Endodermal cell (in vitro differentiated cells): Measurements from ENCODE around the gene SOWAHD. TPM values are rescaled to one million over a fixed set of nuclear protein-coding genes. Genes with fewer than 3 reads are reported as not detected.

Experiments used
- DNase-seq: peaks from one replicate; pipeline ENCODE4 v3.0.0-alpha.2; 2017
- H3K27ac ChIP-seq: 2 replicates; pipeline ENCODE4 v1.5.1; 2013; ENCODE audit warnings: mild to moderate bottlenecking, low read depth, low read length, moderate library complexity
- H3K27me3 ChIP-seq: 2 replicates; pipeline ENCODE4 v1.6.1; 2013; ENCODE audit warnings: mild to moderate bottlenecking, low read length, moderate library complexity; ENCODE audit not compliant: insufficient read depth, control insufficient read depth, poor library complexity, severe bottlenecking
- H3K36me3 ChIP-seq: 2 replicates; pipeline ENCODE4 v1.7.0; 2013; ENCODE audit warnings: mild to moderate bottlenecking, low read length, moderate library complexity; ENCODE audit not compliant: control insufficient read depth, insufficient read depth
- H3K4me1 ChIP-seq: one replicate; pipeline ENCODE4 v1.7.0; 2013; ENCODE audit warnings: low read length; ENCODE audit not compliant: control insufficient read depth, insufficient read depth
- H3K4me3 ChIP-seq: 2 replicates; pipeline ENCODE4 v1.5.1; 2013; ENCODE audit warnings: mild to moderate bottlenecking, low read length, moderate library complexity
- H3K9ac ChIP-seq: 2 replicates; pipeline ENCODE4 v1.6.1; 2013; ENCODE audit warnings: mild to moderate bottlenecking, low read length, moderate library complexity; ENCODE audit not compliant: poor library complexity, severe bottlenecking; ENCODE audit errors: extremely low read depth
- H3K9me3 ChIP-seq: 2 replicates; pipeline ENCODE4 v1.6.1; 2013; ENCODE audit warnings: mild to moderate bottlenecking, low read length, moderate library complexity; ENCODE audit not compliant: control insufficient read depth
- H3K27ac Mint-ChIP-seq: 2 replicates; pipeline ENCODE4 v1.8.0; 2020; ENCODE audit warnings: mixed read lengths
- H3K27me3 Mint-ChIP-seq: 2 replicates; pipeline ENCODE4 v1.8.0; 2021; ENCODE audit warnings: mild to moderate bottlenecking, mixed read lengths; ENCODE audit not compliant: insufficient read depth
- H3K36me3 Mint-ChIP-seq: 2 replicates; pipeline ENCODE4 v1.8.0; 2020; ENCODE audit warnings: low read depth, mixed read lengths
- H3K4me1 Mint-ChIP-seq: 2 replicates; pipeline ENCODE4 v1.8.0; 2020; ENCODE audit warnings: mixed read lengths
- H3K4me3 Mint-ChIP-seq: 2 replicates; pipeline ENCODE4 v1.8.0; 2020; ENCODE audit warnings: mild to moderate bottlenecking, moderate library complexity, mixed read lengths
- H3K9me3 Mint-ChIP-seq: 2 replicates; pipeline ENCODE4 v1.8.0; 2020; ENCODE audit warnings: mild to moderate bottlenecking, mixed read lengths
- WGBS, 2 experiments: methylation state at CpG; one replicate each; pipeline versions ENCODE4 v1.1.5 to v1.1.7; 2013; ENCODE audit warnings: missing lambda C conversion rate in 2 of 2, mixed read lengths in 1 of 2; ENCODE audit not compliant: insufficient coverage in 1 of 2, insufficient read length in 1 of 2; 5-methylcytosine and 5-hydroxymethylcytosine counted together
- total RNA-seq, 2 donors: library from RNA; stranded (reverse); fragmentation: NEBNext Ultra II Directional in 1 of 2; extraction: Animal tissue kit (Norgen Biotek cat#: 25700) in 1 of 2; gene quantifications; 2 replicates in 1 of 2; 3 replicates in 1 of 2; pipeline ENCODE4 v1.2.1, GENCODE V29; 2021
- TF ChIP-seq, protein P1 (sequence below): fragments of 200-600 bp; sonication (generic); conservative IDR thresholded peaks from 2 replicates; pipeline ENCODE4 v1.5.0; 2021; ENCODE audit warnings: antibody characterized with exemption, mild to moderate bottlenecking

SOWAHD gene
- total RNA-seq, 2 donors from 2014 or later, result 1.7 to 2.7 TPM

GRCh38 chrX:119728487-119728886, 29.9 kb upstream of the SOWAHD start:
- Histone ChIP-seq H3K27ac (no peak overlapping the region), H3K36me3 (no peaks in the 10 kb centered on the region), H3K9ac (no peak overlapping the region), H3K4me3 (no peak overlapping the region), H3K4me1 (no peaks in the 10 kb centered on the region), H3K9me3 (no peaks in the 10 kb centered on the region), H3K27me3 (no peaks in the 10 kb centered on the region)
- 68 to 87% methylated on average over 4 to 5 of the region's 5 CpGs for WGBS, 2 experiments
- no peak overlapping the region for H3K27ac Mint-ChIP-seq
- peaks cover 56% of the 10 kb centered on the region for H3K9me3 Mint-ChIP-seq
- peak; percentile 68 for DNase-seq
- H3K36me3 Mint-ChIP-seq, result no peaks in the 10 kb centered on the region
- H3K4me3 Mint-ChIP-seq, result no peak overlapping the region
- peaks cover 1% of the 10 kb centered on the region for H3K27me3 Mint-ChIP-seq
- H3K4me1 Mint-ChIP-seq, result peaks cover 4% of the 10 kb centered on the region
- TF ChIP-seq, protein P1, sequence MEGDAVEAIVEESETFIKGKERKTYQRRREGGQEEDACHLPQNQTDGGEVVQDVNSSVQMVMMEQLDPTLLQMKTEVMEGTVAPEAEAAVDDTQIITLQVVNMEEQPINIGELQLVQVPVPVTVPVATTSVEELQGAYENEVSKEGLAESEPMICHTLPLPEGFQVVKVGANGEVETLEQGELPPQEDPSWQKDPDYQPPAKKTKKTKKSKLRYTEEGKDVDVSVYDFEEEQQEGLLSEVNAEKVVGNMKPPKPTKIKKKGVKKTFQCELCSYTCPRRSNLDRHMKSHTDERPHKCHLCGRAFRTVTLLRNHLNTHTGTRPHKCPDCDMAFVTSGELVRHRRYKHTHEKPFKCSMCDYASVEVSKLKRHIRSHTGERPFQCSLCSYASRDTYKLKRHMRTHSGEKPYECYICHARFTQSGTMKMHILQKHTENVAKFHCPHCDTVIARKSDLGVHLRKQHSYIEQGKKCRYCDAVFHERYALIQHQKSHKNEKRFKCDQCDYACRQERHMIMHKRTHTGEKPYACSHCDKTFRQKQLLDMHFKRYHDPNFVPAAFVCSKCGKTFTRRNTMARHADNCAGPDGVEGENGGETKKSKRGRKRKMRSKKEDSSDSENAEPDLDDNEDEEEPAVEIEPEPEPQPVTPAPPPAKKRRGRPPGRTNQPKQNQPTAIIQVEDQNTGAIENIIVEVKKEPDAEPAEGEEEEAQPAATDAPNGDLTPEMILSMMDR, result peak; percentile 62

DNA sequence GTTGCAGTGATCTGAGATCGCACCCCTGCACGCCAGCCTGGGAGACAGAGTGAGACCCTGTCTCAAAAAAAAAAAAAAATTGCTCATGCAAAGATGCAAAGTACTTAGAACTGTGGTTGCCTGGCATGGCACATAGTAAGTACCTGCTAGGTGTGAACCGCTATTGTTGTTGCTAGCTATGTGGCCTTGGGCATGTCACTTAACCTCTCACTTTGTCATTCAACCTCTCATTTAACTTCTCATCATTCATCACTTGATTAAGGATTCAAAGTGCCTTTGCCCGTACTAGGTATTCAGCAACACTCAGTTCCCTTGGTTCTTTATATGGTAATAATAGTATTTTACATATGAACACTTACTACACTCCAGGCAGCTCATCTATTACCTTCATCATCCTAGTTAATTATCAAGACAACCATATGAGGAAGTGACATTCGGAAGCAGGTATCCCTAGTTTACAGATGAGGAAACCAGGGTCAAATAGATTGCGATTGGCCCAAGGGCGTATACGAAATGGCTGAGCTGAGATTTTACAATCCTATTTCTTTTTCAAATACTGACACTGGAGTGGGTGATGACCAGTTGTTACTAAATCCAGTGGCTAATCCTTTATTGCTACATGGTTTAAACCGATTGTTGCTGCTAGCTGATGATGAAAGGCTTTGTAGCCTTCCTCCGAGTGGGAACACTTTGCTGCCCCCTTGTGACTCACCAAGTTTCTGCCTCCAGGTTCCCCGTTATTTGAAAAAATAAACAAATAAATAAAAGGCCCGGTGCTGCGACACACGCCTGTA, 28.8 kb upstream of the SOWAHD start:
- Histone ChIP-seq H3K9ac (no peak overlapping the region), H3K27me3 (no peaks in the 10 kb centered on the region), H3K27ac (no peak overlapping the region), H3K36me3 (no peaks in the 10 kb centered on the region), H3K4me3 (no peak overlapping the region), H3K4me1 (no peaks in the 10 kb centered on the region), H3K9me3 (no peaks in the 10 kb centered on the region)
- DNase-seq, result peak; percentile 81
- no peak overlapping the region for H3K4me3 Mint-ChIP-seq
- TF ChIP-seq, protein P1, result peak; percentile 74
- H3K36me3 Mint-ChIP-seq, result no peaks in the 10 kb centered on the region
- peaks cover 58% of the 10 kb centered on the region for H3K9me3 Mint-ChIP-seq
- H3K27me3 Mint-ChIP-seq, result peaks cover 1% of the 10 kb centered on the region
- no peak overlapping the region for H3K27ac Mint-ChIP-seq
- WGBS, 2 experiments, result 0 to 32% methylated on average over 2 to 12 of the region's 14 CpGs
- peaks cover 4% of the 10 kb centered on the region for H3K4me1 Mint-ChIP-seq

- H3K4me1 Mint-ChIP-seq, result no peaks in the 10 kb centered on the region
Observed at GRCh38 chrX:119734897-119735339, 23.5 kb upstream of the SOWAHD start.

More at GRCh38 chrX:119734897-119735339, 23.5 kb upstream of the SOWAHD start:
- H3K36me3 Mint-ChIP-seq, result no peaks in the 10 kb centered on the region
- no peak overlapping the region for H3K27ac ChIP-seq
- peaks cover 1% of the 10 kb centered on the region for H3K27me3 Mint-ChIP-seq
- no peaks in the 10 kb centered on the region for H3K27me3 ChIP-seq
- peaks cover 69% of the 10 kb centered on the region for H3K9me3 Mint-ChIP-seq
- H3K9me3 ChIP-seq, result no peaks in the 10 kb centered on the region
- no peak overlapping the region for H3K27ac Mint-ChIP-seq
- H3K9ac ChIP-seq, result no peak overlapping the region
- no peak for DNase-seq
- no peak overlapping the region for H3K4me3 Mint-ChIP-seq
- WGBS, 2 experiments, result 90 to 94% methylated on average over 2 to 7 of the region's 7 CpGs
- no peaks in the 10 kb centered on the region for H3K36me3 ChIP-seq
- no peak overlapping the region for H3K4me3 ChIP-seq
- TF ChIP-seq, protein P1, result no peak
- no peaks in the 10 kb centered on the region for H3K4me1 ChIP-seq
